ENCODE data around the gene PGAP1.
"Not testable (repeated sequence)": the region's sequence is repeated elsewhere in the genome, so short reads cannot be mapped to it uniquely, and the experiment has no call there.

The PGAP1 gene

DNA sequence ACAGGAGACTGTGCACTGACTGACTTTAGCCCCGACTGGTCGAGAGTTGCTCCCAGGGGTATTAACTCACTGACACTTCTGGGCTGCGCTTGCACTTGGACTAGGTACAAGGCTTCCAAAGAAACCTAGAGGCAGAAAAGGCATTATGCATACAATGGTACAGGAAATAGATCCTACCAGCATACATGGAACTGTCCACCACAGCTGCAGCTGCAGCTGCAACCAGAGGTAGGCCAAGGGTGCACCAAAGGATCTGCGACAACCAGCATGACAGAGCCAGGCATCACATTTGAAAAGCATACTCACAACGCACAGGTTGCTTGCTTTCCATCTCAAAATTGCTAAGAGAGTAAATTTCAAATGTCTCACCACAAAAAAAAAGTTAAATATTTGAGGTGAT is 22.6 kb upstream of the PGAP1 start:
- no peak for DNase-seq

DNA sequence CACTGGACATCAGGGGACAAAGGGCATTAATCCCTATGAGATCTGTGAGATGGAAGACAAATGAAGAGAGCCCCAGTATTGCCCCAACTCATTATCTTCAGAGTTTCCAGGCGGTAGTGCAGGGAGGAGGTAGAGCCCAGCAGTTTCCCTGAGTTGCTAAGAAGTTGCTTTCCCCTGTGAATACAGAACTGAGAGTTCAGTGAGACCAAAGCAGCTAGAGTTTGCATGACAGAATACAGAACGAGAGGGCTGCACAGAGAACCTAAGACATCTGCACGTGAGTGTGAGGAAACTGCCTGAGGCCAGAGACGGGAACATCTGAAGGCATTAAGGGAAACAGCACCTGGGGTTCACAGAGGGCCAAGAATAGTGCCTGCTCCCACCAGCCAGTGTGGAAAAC is 18.1 kb upstream of the PGAP1 start:
- no peak for DNase-seq

DNA sequence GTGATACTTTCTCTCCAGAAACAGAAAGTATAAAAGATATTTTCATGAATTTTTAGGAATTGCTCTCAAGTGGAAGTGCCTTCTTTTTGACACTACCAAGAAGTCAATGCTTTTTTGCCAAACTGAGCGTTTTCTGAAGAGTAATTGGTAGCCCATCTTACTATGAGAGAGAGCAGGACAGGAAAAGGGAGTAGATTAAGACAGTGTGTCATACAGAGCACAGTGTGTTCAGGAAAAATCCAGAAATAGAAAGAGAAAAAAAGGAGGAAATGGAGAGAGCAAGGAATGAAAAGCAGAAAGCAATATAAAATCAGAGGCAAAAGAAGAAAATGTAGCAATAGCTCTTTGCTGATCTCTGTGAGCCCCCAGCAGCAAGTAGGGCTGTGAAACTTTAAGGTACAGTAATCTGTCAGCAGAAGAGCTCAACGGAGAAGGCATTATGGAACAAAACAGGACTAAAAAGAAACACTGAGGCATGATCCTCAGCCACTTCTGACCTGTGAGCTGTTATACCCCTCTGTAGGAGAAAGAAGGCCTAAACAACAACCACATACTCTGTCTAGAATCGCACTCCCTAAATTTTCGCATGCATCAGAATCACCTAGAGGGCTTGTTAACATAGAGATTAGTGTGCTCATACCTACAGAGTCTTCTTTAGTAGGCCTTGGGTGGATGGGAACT is 15.0 kb upstream of the PGAP1 start:
- DNase-seq = no peak

DNA sequence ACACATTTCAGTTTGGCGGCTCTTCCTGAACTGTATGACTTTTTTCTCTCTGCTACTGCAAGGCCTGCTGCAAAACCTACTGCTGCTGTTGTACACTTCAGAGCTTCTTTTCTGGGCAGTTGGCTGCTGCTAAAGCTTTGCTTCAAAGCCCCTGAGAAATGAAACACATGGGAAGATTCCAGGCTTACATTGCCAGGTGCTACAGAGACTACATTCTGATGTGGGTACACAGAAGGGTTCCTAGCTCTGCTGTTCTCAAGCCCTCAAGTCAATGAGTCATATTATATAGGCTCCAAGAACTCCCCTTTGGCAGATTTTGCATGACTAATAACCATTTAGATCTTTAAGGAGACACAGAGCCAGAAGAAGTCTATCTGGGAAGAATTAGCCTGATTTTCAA is 12.9 kb upstream of the PGAP1 start:
- DNase-seq = no peak

DNA sequence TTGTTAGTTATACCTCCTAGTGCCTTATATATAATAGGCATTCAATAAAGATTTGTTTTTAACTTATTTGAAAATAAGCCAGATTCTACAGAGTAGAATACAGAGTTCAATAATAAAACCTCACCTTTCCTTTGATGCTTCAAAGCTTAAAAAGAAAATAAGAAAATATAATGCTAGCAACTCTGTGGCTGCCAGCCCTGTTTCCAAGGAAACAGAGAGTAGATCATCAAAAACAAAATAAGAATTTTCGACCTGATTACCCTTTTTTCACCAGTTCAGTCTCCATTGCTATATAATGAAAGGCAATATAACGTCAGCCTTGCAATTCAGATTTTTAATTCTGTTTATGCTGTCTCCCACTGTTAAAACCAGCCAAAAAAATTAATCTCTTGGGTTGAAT is 8.9 kb upstream of the PGAP1 start:
- DNase-seq = no peak

DNA sequence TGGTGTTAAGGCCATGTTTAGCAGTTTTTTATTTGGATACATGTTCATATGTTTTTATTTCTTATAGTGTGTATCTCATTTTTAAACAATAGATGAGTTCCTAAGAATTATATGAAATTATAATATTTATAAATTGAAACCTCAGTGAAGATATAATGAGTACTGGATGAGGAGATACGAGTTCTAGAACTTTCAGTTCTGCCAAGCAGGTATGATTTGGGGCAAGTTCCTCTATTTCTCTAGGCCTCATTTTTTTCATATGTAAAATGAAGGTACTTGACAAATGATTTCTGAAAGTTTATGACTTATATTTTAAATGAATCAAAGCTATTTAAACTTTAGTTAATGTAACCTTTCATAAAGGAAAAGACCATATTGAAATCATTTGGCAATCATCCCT is 8.2 kb upstream of the PGAP1 start:
- DNase-seq = no peak

DNA sequence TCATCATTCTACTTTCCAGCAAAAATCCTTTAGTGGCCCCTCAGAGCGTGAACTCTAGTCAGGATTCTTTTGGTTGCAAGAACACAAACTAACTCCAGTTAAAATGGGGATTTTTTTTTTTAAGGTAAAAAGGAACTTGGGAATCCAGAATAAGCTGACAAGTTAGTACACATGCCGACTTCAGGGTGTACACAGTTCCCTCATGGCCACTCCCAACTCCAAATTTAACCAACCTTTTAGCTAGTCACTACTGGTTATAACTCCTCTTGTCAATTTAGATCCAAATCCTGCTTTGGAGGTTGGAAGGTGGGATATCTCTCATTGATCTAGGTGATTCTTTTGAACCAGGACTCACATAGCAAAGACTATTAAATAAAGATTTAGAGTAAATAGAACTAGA is 5.0 kb upstream of the PGAP1 start:
- no peak for DNase-seq

DNA sequence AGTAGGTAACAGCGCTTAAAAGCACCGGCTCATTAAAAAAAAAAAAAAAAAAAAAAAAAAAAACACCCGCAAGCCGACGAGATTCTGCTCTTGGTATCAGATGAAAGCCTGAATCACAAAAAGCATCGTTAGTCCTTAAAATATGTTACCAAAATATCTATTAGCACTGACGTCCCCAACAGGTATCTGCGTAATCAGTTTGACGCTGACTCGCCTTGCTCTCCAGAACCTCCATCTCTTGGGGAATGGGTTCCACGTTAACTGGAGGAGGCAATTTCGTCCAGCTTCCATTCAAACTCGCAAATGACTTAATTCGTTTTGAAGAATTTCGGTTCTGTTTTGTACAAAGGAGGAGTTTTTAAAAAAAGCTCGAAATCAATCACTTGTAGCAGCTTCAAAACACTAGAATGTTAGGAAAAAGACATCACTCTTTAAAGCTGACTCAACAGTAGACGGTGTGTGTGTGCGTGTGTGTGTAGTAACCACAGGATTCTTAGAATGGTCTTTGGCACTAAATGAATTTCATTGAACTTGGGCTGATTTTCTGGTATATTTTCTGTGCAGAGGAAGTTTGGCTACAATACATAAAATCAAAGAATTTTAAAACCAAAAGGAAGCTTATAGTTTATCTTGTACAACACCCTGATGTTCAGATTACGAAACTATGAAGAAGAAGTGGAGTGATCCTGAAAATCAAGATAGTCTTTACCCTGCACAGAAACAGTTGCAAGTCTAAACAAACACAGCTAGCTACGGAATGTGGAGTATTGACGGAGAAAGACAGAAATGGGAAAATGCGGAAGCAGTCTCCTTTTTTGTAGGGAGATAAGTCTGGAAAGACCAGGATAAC is 1.1 kb upstream of the PGAP1 start:
- DNase-seq = peak; percentile 91

DNA sequence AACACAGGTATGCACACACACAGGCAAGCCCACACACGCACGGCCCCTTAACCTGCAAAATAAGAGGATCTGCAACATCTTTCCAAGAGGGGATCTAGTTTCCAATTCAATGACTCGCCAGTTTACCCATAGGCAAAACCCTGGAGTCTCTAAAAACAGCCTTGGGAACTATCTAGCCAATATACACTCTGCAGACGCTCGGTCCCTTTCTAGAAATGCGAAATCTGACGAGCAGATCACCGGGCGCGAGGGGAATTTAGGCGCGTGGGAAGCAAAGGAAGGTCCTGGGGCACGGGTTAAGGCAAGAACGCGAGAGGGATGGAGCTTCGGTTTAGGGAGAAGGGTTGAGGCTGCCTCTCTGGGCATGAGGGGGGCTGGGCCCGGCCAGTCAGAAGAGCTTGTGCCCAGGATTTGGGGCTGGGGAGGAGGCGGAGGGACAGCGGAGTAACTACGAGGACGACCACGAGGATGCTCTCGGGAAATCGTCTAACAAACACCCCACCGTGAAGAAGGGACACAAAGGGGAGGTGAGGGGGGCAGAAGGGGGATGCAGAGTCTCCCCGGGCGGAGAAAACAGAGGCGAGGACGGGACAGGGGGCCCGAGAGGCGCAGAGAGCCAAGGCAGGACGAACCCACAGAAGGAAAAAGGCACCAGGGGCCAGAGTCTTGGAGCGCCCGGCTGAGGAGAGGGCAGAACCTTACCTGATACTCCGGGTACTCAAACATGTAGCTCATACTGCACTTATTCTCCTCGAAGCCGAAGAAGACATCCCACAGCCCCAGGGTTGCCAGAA is 542 bp downstream of the PGAP1 start:
- peak; percentile 91 for DNase-seq

DNA sequence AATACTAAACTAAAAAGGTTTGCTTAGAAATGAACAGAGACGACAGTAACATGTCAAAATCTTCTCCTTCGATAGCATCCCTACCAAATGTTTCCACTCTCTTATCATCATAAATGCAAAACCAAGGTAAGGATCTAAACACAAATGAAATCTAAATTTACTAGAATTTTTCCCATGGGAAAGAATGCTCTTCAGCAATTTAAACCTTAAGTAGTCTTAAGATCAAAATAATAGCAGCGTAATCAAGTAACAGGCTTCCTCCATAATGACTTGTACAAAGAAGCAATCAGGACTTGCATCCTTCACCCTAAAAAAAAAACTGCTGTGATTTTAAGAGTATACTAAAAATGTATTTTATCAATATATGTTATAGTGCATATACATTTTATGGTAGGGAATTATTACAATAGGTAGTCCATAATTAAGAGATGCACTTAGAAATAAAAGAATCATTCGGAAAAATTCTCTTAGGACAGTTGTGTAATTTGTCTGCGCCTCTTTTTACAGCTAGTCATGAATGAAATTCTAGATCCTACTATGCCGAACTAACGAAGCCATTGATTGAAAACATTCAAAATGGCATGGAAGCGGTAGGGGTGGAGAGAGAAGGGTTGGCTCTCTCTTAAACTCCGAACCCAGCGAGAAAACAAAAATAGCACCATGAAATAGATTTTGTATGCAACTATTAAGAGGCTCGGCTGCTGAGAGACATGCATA is 1.3 kb downstream of the PGAP1 start:
- DNase-seq = peak; percentile 65

DNA sequence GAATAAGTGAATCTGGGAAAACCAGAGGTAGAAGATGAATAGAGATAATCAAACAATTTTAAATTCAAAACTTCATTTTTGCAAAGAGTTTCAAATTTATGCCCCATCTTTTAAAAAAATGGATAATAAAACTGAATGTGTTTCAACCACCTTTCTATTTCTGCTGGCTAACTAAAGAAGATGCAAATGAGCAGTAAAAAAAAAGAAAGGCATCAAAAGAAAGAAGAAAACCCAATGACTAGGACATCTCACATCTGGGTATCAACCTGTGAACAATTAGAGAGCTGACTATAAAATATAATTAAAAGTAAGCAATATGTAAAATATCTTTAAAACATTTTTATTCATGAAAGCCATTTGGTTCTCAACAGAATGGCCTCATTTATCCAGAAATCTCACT is 2.5 kb downstream of the PGAP1 start:
- peak; percentile 32 for DNase-seq

DNA sequence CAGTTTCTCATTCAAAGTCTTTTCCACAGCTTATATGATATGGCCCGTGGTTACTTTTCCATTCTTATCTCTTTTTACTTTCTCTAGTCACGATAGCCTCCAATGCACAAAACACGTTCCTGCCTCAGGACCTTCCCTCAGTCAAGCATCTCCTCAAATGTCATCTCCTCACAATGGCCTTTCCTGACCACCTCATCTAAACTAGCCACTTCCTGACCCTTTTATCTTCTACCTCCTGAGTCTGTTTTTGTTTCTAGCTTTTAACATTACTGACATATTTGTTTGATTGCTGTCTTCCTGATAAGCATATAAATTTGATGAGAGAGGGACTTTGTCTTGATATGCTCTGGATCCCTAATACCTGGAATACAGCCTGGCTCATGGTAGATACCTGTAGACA is 7.6 kb downstream of the PGAP1 start:
- no peak for DNase-seq

DNA sequence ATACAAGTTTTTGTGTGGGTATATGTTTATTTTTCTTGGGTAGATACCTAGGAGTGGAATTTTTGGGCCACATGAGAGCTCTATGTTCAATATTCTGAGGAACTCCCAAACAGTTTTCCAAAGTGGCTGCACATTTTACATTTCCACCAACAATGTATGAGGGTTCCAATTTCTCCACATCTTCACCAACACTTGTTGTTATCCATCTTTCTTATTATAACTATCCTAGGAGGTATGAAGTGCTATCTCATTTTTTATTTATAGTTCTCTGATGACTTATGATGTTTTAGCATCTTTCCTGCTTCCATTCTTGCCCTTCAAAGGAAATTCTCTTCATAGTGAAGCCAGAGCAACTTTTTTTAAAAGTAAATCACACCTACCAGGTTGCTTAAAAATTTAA is 8.7 kb downstream of the PGAP1 start:
- no peak for DNase-seq

DNA sequence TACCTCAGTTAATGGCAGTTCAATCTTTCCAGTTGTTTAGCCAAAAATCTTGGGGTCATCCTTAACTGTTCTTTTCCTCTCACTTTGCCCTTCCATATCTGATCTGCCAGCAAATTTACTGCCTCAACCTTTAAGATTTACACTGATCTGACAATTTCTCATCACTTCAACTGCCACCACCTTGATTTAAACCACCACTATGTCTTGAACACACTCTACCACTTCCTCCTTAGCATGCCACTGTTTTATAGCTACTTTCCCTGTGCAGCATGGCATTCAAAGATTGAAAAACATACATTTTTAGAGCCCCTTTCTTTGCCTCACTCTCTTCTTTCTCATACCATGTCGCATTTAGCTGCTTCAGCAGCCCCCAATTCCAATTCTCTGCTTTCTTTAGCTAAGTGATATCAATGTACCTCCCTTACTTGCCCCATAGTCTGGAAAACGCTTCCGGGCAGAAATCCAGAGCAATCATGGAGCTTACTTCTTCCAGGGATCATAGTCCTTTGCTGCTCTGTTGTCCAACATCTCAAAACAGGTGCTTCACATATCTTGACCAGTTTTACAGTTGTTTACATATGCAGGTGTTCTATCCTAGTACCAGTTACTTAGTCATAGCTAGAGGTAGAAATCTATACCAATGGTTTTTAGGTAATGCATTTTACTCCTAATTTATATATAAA is 10.9 kb downstream of the PGAP1 start:
- DNase-seq = no peak

DNA sequence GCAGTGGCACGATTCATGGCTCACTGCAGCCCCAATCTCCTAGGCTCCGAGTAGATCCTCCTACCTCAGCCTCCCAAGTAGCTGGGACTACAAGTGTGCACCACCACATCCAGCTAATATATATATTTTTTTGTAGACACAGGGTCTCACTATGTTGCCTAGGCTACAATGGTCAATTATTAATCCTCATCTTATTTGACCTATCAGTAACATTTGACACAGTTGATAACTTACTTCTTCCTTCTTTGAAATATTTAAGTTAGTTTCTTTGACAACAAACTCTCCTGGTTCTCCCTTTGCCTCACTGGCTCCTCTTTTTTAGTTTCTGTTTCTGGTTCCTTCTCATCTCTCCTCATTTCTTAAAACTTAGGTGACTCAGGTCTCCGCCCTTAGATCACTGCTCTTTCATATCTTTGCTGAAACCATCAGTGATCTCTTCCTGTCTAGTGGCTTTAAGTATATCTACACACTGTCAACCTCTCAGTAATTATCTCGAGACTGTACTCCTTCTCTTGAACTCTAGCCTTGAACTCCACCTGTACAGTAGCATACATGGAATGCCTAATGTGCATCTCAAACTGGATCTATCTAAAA is 11.5 kb downstream of the PGAP1 start:
- DNase-seq = no peak

DNA sequence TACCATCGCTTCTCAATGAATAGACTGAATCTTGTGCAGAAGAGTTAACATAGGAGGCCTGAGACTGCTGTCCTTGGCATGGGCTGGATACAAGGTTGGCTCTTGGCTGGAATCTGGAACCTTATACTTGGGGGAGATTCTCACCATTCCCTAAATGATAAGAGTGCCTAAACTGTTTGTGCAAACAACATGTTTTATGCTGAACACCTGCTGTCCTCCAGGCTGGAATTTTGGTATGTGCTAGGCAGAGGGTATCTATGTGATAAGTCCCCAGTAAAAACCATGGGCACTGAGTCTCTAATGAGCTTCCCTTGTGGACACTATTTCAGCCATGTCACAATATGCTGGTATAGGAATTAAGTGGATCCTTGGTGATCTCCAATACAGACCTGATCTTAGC is 12.8 kb downstream of the PGAP1 start:
- no peak for DNase-seq

DNA sequence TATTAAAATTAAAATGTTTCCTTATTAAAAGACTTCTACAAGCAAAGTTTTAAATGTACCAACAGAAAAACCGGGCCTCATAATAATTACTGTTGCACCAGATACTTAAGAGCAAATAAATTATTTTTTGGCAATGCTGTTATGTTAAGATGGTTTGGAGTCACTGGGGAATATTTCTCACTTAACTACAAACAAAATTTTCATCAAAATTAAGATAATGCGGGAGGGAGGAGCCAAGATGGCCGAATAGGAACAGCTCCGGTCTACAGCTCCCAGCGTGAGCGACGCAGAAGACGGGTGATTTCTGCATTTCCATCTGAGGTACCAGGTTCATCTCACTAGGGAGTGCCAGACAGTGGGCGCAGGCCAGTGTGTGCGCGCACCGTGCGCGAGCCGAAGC is 21.1 kb downstream of the PGAP1 start:
- not testable (repeated sequence) for DNase-seq

DNA sequence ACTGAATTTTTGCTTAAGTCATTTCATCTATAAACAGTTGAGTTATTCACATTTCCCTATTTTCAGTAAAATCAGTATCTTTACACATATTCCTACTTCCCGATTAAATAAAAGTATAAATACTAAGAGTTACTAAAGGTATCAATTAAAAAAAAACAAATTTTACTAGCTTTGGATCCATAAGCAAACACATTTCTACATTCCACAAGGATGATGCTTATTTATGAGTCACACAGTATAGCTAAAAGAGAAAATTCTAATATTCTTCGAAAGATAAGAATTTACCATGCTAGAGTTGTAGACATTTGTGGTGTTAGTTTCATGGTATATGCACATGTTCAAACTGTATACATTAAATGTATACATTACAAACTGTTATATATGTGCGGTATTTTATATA is 23.7 kb downstream of the PGAP1 start:
- no peak for DNase-seq

DNA sequence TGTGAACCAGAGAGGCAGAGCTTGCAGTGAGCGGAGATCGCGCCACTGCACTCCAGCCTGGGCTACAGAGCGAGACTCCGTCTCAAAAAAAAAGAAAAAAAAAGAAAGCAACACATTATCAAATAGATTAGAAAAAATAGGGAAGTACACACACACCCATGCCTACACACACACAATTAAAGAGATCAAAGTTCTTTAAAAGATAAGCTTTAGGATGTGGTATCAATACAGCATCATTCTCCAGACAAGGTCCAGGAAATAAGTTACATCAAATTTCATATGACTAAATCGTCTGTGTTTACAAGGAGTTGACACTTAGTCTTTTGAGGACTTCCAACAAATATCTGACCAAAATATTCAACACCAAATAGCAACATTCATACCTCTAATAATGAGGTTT is 25.7 kb downstream of the PGAP1 start:
- DNase-seq = no peak

DNA sequence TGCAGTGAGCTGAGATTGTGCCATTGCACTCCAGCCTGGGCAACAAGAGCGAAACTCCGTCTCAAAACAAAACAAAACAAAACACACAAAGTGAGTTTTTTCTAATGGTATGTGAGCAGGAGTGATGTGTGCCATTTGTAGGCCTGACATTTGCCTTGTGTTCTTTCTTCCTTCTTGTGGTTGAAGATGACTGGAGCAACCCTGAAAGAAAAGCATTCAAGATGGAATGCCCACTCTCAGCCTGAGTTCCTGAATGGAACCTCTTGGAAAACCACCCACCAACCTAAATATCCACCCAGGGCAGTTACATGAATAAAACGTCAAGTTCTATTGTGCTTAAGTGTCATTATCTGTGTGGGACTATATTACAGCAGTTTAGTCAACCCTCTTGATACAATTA is 26.5 kb downstream of the PGAP1 start:
- no peak for DNase-seq

DNA sequence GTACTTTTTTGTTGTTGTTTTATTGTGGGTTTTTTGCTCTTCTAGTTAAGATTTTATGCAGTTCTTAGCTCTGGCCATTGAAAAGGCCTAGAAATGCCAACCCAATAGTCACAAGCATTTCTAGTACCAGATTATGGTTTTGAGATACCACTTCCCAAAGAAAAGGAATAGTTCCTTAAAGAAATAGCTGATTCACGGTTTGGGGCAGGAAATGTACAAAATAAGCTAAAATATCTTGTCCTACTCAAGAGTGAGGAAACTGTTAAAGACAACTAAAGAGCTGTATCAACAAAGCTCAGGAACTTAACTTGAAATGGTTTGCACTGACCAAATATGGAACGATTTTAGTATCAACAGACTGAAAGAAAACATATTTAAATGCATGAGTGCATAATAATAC is 35.4 kb downstream of the PGAP1 start:
- no peak for DNase-seq

DNA sequence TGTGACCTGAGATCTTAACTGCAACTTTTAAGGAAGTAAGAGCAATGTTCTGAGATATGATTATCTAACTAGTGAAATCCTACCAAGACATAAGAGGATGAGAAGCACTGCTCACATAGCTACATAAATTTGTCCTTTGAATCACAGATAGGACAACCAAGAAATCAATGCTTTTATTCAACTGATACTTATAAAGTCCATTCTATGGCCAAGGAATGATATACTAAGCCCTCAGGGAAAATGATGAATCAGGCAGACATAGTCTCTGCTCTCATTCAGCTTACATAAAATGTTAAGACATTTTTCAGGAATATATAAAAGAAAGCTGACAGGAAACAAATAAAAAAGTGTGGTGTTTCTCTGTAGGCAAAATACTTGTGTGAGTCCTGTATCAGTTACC is 39.1 kb downstream of the PGAP1 start:
- no peak for DNase-seq

Data from DMS79 treated with DMSO at 0.1 percent for 48 hours (cell line).